SK-N-SH treated with all-trans-retinoic acid at 6 μM for 48 hours (cell line): ENCODE results near the gene GEMIN7.
"Not testable (repeated sequence)": the region's sequence is repeated elsewhere in the genome, so short reads cannot be mapped to it uniquely, and the experiment has no call there.

Experiments
- ATAC-seq: fragments of 200-7000 bp; cut with Tn5 transposase; 3 replicates; pipeline ENCODE4 v1.9.1; 2020; ENCODE audit warnings: mild to moderate bottlenecking, moderate library complexity
- ARNTL ChIP-seq: fragments of 450-650 bp; formaldehyde crosslinking; IDR thresholded peaks from 2 replicates; pipeline ENCODE4 v1.5.0; 2020; ENCODE audit warnings: low read depth, mild to moderate bottlenecking, moderate library complexity, borderline replicate concordance
- BACH2 ChIP-seq: fragments of 250-450 bp; sonication (Bioruptor Pico); IDR thresholded peaks from 2 replicates; pipeline ENCODE4 v1.9.0; 2021; ENCODE audit warnings: mild to moderate bottlenecking, borderline replicate concordance
- CSDC2 ChIP-seq: fragments of 250-450 bp; sonication (Bioruptor Pico); IDR thresholded peaks from 2 replicates; pipeline ENCODE4 v1.5.0; 2020; ENCODE audit warnings: mild to moderate bottlenecking, moderate library complexity
- ESRRG ChIP-seq: fragments of 250-450 bp; sonication (Bioruptor Pico); IDR thresholded peaks from 2 replicates; pipeline ENCODE4 v1.6.1; 2021; ENCODE audit warnings: mild to moderate bottlenecking
- GLIS3 ChIP-seq: fragments of 250-450 bp; sonication (Bioruptor Pico); IDR thresholded peaks from 2 replicates; pipeline ENCODE4 v1.5.0; 2020; ENCODE audit warnings: mild to moderate bottlenecking, moderate library complexity
- ISL1 ChIP-seq: fragments of 250-450 bp; sonication (Bioruptor Pico); IDR thresholded peaks from 2 replicates; pipeline ENCODE4 v2.1.2; 2022; ENCODE audit warnings: mild to moderate bottlenecking, moderate library complexity
- OSR1 ChIP-seq: fragments of 250-450 bp; sonication (Bioruptor Pico); IDR thresholded peaks from 2 replicates; pipeline ENCODE4 v1.8.0; 2022; ENCODE audit warnings: moderate library complexity, mild to moderate bottlenecking, inconsistent platforms
- PPARA ChIP-seq: fragments of 250-450 bp; sonication (Bioruptor Pico); IDR thresholded peaks from 2 replicates; pipeline ENCODE4 v1.5.0; 2020; ENCODE audit warnings: mild to moderate bottlenecking, borderline replicate concordance
- RARB ChIP-seq: fragments of 250-450 bp; sonication (Bioruptor Pico); IDR thresholded peaks from 2 replicates; pipeline ENCODE4 v1.8.0; 2021; ENCODE audit warnings: mild to moderate bottlenecking, moderate library complexity
- SNAI2 ChIP-seq: fragments of 250-450 bp; sonication (Bioruptor Pico); IDR thresholded peaks from 2 replicates; pipeline ENCODE4 v1.5.0; 2020; ENCODE audit warnings: mild to moderate bottlenecking, moderate library complexity
- TCF4 ChIP-seq: fragments of 250-450 bp; sonication (Bioruptor Pico); IDR thresholded peaks from 2 replicates; pipeline ENCODE4 v1.8.0; 2021; ENCODE audit warnings: mild to moderate bottlenecking, moderate library complexity, borderline replicate concordance
- TOX ChIP-seq: fragments of 250-450 bp; sonication (Bioruptor Pico); IDR thresholded peaks from 2 replicates; pipeline ENCODE4 v1.8.0; 2021; ENCODE audit warnings: mild to moderate bottlenecking, moderate library complexity, borderline replicate concordance
- ZC3H10 ChIP-seq: fragments of 250-450 bp; sonication (Bioruptor Pico); IDR thresholded peaks from 2 replicates; pipeline ENCODE4 v1.5.1; 2021; ENCODE audit warnings: mild to moderate bottlenecking, moderate library complexity
- ZFP3 ChIP-seq: fragments of 250-450 bp; sonication (Bioruptor Pico); IDR thresholded peaks from 2 replicates; pipeline ENCODE4 v1.5.0; 2020; ENCODE audit warnings: mild to moderate bottlenecking, moderate library complexity
- ZFP30 ChIP-seq: fragments of 450-650 bp; formaldehyde crosslinking; IDR thresholded peaks from 2 replicates; pipeline ENCODE4 v1.5.0; 2022; ENCODE audit warnings: mild to moderate bottlenecking, moderate library complexity
- ZNF565 ChIP-seq: fragments of 450-650 bp; formaldehyde crosslinking; conservative IDR thresholded peaks from 2 replicates; pipeline ENCODE4 v1.5.0; 2020; ENCODE audit warnings: low read depth, mild to moderate bottlenecking, moderate library complexity
- ZNF70 ChIP-seq: fragments of 450-650 bp; formaldehyde crosslinking; IDR thresholded peaks from 2 replicates; pipeline ENCODE4 v1.5.0; 2020; ENCODE audit warnings: mild to moderate bottlenecking, moderate library complexity
- ZNF8 ChIP-seq: fragments of 450-650 bp; formaldehyde crosslinking; IDR thresholded peaks from 2 replicates; pipeline ENCODE4 v1.5.0; 2020; ENCODE audit warnings: mild to moderate bottlenecking, moderate library complexity
- TF ChIP-seq, protein P1 (sequence below): fragments of 250-450 bp; sonication (Bioruptor Pico); IDR thresholded peaks from 2 replicates; pipeline ENCODE4 v1.8.0; 2021; ENCODE audit warnings: low read depth, mild to moderate bottlenecking, moderate library complexity, borderline replicate concordance
- TF ChIP-seq, protein P2 (sequence below): fragments of 250-450 bp; sonication (Bioruptor Pico); IDR thresholded peaks from 2 replicates; pipeline ENCODE4 v1.5.0; 2020; ENCODE audit warnings: mild to moderate bottlenecking, moderate library complexity
- TF ChIP-seq, protein P3 (sequence below): fragments of 250-450 bp; sonication (Bioruptor Pico); IDR thresholded peaks from 2 replicates; pipeline ENCODE4 v1.5.1; 2020; ENCODE audit warnings: low read depth, mild to moderate bottlenecking, moderate library complexity

Gene GEMIN7

DNA sequence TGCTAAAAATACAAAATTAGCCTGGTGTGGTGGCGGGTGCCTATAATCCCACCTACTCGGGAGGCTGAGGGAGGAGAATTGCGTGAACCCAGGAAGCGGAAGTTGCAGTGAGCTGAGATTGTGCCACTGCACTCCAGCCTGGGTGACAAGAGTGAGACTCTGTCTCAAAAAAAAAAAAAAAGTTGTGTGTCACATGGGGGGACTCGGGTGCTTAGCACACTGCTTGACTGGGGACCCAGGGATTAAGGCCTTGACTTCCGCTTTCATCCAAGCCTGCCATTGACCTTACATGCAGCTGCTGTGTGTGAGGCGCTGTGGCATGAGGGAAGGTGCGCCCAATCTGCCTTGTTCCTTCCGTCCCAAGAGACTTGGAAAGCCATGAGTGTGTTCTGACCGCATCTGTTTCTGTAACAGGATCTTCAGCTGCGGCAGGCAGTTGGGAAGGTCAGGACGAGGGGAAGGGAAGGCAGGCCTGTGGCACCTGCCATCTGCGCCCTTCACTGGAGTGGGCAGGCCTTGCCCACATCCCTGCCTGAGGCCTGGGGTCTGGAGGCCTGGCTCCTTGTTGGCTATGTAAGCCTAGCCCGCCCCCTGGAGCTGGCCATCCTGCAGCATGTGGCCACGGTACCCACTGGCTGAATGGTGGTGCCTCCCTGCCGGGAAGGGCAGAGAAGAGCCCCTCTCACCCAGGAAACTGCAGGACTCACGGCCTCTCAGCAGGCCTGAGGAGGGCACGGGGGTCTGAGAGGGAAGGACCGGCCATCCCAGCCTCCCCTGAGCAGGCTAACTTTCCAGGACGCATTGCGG lies 37.0 kb downstream of the GEMIN7 start:
- ATAC-seq = no peak
- TF ChIP-seq ZC3H10 (CRISPR knock-in tag) (no peak), ISL1 (CRISPR knock-in tag) (no peak), ZNF565 (CRISPR knock-in tag) (no peak), OSR1 (CRISPR knock-in tag) (no peak), ZFP30 (CRISPR knock-in tag) (no peak), ZNF8 (CRISPR knock-in tag) (no peak), ARNTL (CRISPR knock-in tag) (no peak), TOX (CRISPR knock-in tag) (no peak), RARB (CRISPR knock-in tag) (no peak), CSDC2 (CRISPR knock-in tag) (no peak), ZFP3 (CRISPR knock-in tag) (no peak), GLIS3 (CRISPR knock-in tag) (no peak), SNAI2 (CRISPR knock-in tag) (no peak), ZNF70 (CRISPR knock-in tag) (no peak)
- TF ChIP-seq, protein P1, sequence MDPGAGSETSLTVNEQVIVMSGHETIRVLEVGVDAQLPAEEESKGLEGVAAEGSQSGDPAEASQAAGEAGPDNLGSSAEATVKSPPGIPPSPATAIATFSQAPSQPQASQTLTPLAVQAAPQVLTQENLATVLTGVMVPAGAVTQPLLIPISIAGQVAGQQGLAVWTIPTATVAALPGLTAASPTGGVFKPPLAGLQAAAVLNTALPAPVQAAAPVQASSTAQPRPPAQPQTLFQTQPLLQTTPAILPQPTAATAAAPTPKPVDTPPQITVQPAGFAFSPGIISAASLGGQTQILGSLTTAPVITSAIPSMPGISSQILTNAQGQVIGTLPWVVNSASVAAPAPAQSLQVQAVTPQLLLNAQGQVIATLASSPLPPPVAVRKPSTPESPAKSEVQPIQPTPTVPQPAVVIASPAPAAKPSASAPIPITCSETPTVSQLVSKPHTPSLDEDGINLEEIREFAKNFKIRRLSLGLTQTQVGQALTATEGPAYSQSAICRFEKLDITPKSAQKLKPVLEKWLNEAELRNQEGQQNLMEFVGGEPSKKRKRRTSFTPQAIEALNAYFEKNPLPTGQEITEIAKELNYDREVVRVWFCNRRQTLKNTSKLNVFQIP (CRISPR knock-in tag) = no peak

DNA sequence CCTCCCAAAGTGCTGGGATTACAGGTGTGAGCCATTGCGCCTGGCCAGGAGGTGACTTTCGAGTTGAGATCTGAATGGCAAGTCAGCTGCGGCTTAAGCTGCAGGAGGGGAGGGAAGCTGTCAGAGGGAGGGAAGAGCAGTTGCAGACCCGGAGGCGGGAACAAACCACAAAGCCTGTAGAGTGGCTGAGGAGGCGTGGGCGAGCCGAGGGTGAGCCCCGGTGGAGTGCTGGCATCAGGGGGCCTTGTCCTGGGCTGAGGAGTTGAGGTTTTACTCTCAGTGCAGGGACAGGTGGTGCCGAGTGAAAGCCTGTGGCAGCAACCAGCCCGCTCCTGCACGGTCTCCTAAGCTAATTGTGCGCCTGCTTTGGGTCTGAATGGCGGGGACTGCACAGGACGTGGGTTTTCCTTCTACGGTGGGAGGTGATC lies 38.1 kb downstream of the GEMIN7 start:
- no peak for TF ChIP-seq BACH2 (CRISPR knock-in tag)
- no peak for TF ChIP-seq CSDC2 (CRISPR knock-in tag)
- ATAC-seq = no peak

DNA sequence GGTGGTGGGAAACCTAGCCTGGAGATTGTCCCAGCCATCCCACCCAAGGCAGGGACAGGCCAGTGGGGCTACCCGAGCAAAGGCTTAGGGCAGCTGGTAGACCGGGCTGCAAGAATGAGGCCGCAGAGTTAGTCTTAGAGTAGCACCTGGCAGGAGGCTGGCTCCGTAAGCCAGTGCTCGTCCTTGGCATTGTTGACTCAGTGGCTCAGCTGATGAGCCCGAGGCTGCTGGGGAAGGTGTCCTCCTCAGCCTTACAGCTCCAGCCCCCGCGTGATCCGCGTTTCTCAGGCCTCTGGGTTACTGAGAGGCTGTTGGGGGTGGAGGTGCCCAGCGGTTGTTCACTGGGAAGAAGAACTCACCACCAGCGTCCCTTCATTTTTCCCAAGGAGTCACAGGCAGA lies 38.6 kb downstream of the GEMIN7 start:
- TF ChIP-seq, protein P2, sequence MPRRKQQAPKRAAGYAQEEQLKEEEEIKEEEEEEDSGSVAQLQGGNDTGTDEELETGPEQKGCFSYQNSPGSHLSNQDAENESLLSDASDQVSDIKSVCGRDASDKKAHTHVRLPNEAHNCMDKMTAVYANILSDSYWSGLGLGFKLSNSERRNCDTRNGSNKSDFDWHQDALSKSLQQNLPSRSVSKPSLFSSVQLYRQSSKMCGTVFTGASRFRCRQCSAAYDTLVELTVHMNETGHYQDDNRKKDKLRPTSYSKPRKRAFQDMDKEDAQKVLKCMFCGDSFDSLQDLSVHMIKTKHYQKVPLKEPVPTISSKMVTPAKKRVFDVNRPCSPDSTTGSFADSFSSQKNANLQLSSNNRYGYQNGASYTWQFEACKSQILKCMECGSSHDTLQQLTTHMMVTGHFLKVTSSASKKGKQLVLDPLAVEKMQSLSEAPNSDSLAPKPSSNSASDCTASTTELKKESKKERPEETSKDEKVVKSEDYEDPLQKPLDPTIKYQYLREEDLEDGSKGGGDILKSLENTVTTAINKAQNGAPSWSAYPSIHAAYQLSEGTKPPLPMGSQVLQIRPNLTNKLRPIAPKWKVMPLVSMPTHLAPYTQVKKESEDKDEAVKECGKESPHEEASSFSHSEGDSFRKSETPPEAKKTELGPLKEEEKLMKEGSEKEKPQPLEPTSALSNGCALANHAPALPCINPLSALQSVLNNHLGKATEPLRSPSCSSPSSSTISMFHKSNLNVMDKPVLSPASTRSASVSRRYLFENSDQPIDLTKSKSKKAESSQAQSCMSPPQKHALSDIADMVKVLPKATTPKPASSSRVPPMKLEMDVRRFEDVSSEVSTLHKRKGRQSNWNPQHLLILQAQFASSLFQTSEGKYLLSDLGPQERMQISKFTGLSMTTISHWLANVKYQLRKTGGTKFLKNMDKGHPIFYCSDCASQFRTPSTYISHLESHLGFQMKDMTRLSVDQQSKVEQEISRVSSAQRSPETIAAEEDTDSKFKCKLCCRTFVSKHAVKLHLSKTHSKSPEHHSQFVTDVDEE (CRISPR knock-in tag) = no peak
- TF ChIP-seq ZC3H10 (CRISPR knock-in tag) (no peak), ZFP30 (CRISPR knock-in tag) (no peak), RARB (CRISPR knock-in tag) (no peak), ZNF565 (CRISPR knock-in tag) (no peak), ZNF8 (CRISPR knock-in tag) (no peak), TCF4 (CRISPR knock-in tag) (no peak)
- TF ChIP-seq, protein P3, sequence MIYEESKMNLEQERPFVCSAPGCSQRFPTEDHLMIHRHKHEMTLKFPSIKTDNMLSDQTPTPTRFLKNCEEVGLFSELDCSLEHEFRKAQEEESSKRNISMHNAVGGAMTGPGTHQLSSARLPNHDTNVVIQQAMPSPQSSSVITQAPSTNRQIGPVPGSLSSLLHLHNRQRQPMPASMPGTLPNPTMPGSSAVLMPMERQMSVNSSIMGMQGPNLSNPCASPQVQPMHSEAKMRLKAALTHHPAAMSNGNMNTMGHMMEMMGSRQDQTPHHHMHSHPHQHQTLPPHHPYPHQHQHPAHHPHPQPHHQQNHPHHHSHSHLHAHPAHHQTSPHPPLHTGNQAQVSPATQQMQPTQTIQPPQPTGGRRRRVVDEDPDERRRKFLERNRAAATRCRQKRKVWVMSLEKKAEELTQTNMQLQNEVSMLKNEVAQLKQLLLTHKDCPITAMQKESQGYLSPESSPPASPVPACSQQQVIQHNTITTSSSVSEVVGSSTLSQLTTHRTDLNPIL (CRISPR knock-in tag) = no peak
- no peak for ATAC-seq

DNA sequence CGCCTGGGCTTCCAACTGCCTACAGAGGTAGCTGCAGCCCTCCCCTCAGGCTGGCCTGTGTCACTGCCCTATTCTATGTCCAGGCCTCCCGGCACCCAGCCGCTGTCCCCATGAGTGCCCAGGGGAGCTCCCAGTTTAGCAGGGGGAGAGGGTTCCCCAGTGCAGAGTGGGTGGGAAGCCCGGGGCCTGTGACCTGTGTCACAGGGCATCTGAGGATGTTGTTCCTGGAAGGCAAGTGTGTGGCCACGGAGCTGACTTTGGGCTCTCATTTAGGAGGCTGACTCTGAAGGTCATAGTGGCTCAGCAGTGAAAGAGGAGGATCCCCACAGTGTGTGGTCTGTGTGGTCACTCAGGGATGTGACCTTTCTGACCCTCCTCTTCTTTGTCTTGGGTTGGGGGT lies 39.0 kb downstream of the GEMIN7 start:
- no peak; the same call in 2 of the 3 replicates for ATAC-seq
- TF ChIP-seq TOX (CRISPR knock-in tag) = no peak
- TF ChIP-seq PPARA = no peak
- no peak for TF ChIP-seq GLIS3 (CRISPR knock-in tag)
- TF ChIP-seq ZFP30 (CRISPR knock-in tag) = no peak
- TF ChIP-seq ESRRG = no peak
- no peak for TF ChIP-seq ZNF8 (CRISPR knock-in tag)
- TF ChIP-seq ARNTL (CRISPR knock-in tag) = no peak
- TF ChIP-seq ZNF70 (CRISPR knock-in tag) = no peak
- no peak for TF ChIP-seq OSR1 (CRISPR knock-in tag)
- TF ChIP-seq, protein P2 (CRISPR knock-in tag) = no peak
- TF ChIP-seq, protein P3 (CRISPR knock-in tag) = no peak
- no peak for TF ChIP-seq TCF4 (CRISPR knock-in tag)
- no peak for TF ChIP-seq ZFP3 (CRISPR knock-in tag)
- no peak for TF ChIP-seq BACH2 (CRISPR knock-in tag)

DNA sequence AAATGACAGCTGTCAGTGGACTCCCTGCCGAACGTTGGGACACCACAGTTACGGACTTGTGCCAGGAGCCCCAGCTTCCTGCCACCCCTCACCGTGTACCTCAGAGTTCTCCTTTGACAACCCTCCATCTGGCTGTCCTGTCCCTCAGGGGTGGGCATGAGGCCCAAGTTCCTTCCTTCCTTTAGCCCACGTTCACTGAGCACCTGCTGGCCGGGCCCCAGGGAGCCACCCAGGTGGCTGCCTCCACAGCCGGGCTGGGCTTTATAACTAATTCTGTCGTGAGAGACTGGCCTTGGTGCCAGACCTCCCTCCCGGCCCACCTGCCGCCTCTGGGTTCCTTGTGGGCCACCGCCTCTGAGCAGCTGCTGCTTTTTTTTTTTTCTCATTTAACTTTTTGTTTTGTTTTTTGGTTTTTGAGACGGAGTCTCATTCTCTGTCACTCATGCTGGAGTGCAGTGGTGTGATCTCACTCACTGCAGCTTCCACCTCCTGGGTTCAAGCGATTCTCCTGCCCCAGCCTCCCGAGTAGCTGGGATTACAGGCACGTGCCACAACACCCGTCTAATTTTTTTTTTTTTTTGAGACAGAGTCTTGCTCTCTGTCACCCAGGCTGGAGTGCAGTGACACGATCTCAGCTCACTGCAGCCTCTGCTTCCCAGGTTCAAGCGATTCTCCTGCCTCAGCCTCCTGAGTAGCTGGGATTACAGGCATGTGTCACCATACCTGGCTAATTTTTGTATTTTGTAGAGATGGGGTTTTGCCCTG lies 39.7 kb downstream of the GEMIN7 start:
- not testable (repeated sequence) for ATAC-seq
